ENCODE data around the gene GKN1.

GKN1 gene

DNA sequence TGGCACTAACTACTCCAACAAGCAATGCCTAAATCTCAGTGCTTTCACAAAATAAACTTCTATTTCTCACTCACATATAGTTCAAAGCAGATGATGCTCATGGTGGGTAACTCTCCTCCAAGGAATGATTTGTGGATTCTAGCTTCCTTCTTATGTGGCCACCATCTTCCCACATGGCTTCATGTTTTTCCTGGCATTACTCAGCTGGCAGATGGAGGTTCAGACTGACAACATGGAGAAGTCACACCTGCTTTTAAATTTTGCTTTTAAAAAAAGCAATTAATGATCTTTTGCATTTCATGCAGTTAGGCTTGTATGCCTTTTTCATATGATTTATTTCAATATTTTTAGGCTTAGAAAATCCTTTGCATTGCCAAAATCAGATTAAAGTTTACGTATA lies 15.4 kb upstream of the GKN1 start:
- DNase-seq (ENCODE audit: low read depth in 2 of 2): no peak

- no peak for DNase-seq (ENCODE audit: low read depth in 2 of 2)
These were observed 13.1 kb upstream of the GKN1 start for GRCh38 chr2:68961380-68961779.

DNA sequence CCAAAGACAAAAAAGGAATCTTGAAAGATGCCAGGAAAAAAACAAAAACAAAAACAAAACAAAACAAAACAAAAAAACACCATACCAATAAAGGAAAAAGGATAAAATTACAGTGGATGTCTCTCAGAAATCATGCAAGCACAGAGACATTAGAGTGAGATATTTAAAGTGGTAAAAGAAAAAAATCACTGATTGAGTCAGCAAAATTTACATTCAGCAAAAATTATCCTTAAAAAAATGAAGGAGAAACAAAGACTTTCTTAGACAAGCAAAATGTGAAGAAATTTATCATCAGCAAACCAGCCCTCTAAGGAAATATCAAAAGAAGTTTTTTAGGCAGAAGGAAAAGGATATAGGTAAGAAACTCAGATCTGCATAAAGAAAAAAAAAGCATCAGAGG lies 10.2 kb upstream of the GKN1 start:
- DNase-seq (ENCODE audit: low read depth in 2 of 2): no peak

- no peak for DNase-seq (ENCODE audit: low read depth in 2 of 2)
These were observed 6.2 kb upstream of the GKN1 start for GRCh38 chr2:68968221-68968620.

GRCh38 chr2:68969736-68970490 lies 4.5 kb upstream of the GKN1 start:
- DNase-seq (ENCODE audit: low read depth in 2 of 2): no peak

GRCh38 chr2:68970566-68971265 lies 3.7 kb upstream of the GKN1 start:
- no peak for DNase-seq (ENCODE audit: low read depth in 2 of 2)

GRCh38 chr2:68971591-68972231 lies 2.7 kb upstream of the GKN1 start:
- no peak for DNase-seq (ENCODE audit: low read depth in 2 of 2)

DNA sequence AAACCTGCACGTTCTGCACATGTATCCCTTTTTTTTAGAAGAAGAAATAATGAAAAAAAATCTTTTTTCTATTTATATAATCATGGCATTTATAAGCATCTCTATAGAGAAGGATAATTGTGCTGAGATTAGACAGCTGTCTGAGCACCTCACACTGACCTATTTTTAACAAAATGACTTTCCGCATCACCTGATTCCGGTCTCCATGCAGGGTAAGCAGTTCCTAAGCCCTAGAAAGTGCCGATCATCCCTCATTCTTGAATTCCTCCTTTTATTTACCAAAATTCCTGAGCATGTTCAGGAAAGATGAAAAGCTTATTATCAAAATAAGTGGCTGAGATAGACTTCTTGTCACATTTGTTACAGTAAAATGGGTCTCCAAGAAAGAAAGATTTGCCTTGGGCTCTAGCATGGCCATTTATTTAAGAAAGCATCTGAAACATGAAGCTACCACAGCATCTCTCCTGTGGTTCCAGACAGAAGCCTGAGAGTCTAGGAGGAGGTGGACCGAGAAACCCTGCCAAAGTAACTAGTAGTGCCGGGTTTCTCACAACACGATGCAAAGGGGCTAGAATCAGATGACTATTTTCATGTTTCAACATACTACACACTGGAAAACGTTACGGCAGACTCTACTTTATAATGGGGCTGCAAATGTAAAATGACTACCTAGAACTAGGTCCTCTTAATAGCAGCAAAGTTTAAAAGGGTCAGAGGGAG lies 670 bp downstream of the GKN1 start:
- no peak for DNase-seq (ENCODE audit: low read depth in 2 of 2)

DNA sequence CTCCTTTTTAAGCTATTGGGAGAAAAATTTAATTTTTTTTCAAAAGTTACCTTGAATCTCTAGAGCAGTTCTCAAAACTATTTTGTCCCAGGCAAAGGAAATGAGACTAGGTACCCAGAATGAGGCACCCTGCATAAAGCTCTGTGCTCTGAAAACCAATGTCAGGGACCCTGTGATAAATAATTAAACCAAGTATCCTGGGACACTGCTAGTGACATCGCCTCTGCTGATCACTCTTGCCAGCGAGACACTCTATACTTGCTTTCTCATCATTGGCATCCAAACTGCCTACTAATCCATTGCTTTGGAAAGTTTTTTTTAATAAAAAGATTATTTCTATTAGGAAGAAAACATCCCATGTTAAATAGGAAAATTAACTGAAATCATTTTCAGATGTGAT lies 1.4 kb downstream of the GKN1 start:
- DNase-seq (ENCODE audit: low read depth in 2 of 2): no peak

- DNase-seq (ENCODE audit: low read depth in 2 of 2): no peak
These were observed 3.0 kb downstream of the GKN1 start for GRCh38 chr2:68977453-68977852.

DNA sequence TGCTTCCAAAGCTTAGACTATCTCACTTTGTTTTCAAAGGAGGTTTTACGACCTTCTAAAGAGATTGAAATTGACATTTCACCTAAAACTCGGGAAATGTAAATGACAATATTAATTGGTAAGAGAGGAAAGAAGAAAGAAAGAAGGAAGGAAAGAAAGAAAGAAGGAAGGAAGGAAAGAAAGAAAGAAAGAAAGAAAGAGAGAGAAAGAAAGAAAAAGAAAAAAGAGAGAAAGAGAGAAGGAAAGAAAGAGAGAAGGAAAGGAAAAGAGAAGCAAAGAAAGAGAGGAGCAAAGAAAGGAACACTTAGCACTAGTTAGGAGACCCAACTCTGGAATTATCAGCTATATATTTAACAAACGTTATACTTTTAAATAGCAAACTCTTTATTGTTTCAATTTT lies 3.7 kb downstream of the GKN1 start:
- DNase-seq (ENCODE audit: low read depth in 2 of 2): no peak

- DNase-seq (ENCODE audit: low read depth in 2 of 2): no peak
These were observed 6.5 kb downstream of the GKN1 start for GRCh38 chr2:68980956-68981355.

DNA sequence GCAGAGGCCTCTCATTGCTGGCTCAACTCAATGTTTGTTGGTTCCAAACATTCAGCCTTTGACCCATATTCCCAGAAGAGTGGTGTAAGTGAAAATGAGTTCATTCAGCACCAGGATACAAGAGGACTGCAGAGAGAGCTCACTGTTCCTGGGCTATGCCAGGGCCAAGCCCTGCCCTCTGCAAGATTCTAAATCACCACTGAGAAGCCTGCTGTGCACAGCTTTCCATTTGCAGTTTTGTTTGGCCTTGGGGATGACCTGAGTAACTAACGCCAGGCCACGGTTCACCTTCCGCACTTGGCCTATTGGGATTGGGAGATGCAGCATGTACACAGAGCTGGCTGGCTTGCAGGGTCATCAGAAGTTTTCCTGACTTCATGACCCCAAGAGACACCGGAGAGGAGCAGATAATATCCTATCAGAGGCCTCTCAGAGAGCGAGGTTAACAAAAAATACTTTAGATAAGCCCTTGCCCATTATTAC lies 12.6 kb downstream of the GKN1 start:
- no peak for DNase-seq (ENCODE audit: low read depth in 2 of 2)

DNA sequence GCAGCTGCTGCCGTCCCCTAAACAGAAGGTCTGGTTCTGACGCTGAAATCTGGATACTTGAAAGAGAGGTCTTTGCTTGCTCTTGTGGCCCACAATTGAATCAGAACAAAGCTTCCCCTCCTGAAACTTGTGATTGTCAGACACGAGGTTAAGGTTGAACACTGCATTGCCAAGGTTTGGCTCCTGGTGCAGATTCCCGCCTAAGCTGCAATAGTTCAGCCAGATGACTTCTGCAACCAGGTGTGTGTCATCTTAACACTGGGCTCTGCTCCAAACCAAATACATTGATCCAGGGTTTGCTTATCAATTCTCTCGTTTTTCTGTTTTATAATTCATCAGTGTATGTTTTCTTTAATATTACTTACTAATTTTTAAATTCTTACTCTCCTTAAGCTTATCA lies 14.6 kb downstream of the GKN1 start:
- DNase-seq (ENCODE audit: low read depth in 2 of 2): no peak

GRCh38 chr2:68992341-68992740 lies 17.9 kb downstream of the GKN1 start:
- DNase-seq (ENCODE audit: low read depth in 2 of 2): no peak

DNA sequence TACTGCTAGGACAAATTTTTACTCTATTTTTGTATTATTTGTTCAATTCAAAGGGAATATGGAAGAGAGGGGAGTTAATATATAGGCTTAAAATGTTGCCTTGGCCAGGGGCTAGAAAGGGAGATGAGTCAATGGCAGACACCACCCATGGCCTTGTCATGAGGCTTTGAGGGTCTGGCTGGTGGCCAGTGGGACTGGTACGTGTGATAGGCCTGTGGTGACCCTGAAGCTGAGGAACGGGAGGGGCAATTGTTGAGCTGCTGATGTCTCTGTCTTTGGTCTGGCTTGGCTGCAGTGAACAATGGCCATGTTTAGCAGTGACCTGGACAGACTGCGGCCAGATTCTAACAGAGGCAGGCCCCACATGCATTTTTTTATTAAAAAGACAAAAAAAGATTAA lies 18.5 kb downstream of the GKN1 start:
- no peak for DNase-seq (ENCODE audit: low read depth in 2 of 2)

DNA sequence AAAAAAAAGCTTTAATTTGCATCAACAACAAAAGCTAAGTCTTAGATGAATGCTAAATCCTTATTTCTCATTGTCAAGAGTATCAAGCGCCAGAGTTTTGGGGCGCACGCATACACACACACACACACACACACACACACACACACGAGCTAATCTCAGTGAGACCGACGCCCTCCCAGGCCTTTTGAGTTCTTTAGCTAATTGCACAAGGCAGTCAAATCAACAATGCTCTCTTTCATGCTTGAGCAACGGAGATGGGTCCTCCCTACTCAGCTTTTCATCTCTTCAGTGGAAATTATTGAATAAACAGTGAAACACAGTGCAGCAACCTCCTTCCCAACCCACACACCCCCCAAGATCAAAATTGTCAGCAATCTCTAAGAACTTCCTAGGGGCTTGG lies 19.2 kb downstream of the GKN1 start:
- DNase-seq (ENCODE audit: low read depth in 2 of 2): no peak

DNA sequence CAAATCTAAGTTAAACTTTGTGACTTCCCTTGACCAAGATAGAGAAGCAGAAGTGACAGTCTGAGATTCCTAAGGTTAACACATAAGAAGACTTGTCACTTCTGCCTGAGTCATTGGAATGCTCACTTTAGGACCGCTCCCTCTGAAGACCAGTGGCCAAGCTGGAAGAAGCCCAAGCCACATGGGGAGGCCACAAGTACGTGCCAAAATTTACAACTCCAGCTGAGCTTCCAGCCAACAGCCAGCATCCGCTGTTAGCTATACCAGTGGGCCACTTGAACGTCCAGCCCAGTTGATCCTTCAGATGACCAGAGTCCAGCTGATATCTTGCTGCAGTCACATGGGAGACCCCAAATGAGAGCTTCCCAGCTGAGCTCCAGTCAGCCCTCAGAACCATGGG lies 20.4 kb downstream of the GKN1 start:
- DNase-seq (ENCODE audit: low read depth in 2 of 2): no peak

DNA sequence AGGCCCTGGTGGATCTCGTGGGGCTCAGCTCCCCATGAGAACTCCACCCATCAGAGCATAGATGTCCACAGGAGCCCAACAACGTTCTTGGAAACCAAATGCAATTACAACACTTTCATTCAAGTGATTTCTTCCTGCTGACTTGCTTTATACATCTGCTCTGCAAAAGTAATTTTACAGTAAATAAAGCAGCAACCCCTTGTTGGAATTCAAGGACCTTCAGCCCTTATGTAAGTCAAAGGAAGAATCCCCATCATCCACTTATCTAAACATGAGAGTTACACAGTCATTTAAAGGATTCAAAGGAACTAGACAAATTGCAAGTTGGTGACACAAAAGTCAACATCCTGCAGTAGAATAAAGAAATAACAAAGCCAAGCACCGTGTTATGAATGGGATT lies 21.5 kb downstream of the GKN1 start:
- no peak for DNase-seq (ENCODE audit: low read depth in 2 of 2)

- DNase-seq (ENCODE audit: low read depth in 2 of 2): no peak
These were observed 23.0 kb downstream of the GKN1 start for GRCh38 chr2:68997401-68997800.

GRCh38 chr2:69001879-69002278 lies 27.4 kb downstream of the GKN1 start:
- DNase-seq (ENCODE audit: low read depth in 2 of 2): no peak

DNA sequence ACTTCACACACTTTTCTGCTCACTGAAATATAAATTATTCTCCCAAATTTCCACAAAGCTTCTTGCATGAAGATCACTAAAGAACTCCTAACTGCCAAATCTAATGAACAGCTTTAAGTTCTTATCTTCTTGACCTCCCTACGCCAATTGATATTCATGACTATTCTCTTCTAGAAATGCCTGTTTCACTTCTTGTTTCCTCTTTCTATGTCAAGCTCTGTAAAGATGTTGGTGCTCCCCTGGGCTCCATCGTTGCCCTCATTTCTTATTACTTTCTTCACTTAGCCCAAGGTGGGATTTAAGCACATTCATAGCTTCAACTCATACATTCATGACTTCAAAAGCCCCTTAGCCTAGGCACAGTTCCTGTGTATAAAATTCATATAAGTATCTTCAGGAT lies 29.3 kb downstream of the GKN1 start:
- DNase-seq (ENCODE audit: low read depth in 2 of 2): no peak
